CD4-positive, alpha-beta T cell treated with Interleukin-10 for 1 hour (primary cell): ENCODE results near the gene SCN1A.
"Not testable (repeated sequence)": the region's sequence is repeated elsewhere in the genome, so short reads cannot be mapped to it uniquely, and the experiment has no call there.

Source experiments
- DNase-seq: peaks from one replicate; pipeline ENCODE4 v3.0.0-alpha.2; 2020

SCN1A gene

DNA sequence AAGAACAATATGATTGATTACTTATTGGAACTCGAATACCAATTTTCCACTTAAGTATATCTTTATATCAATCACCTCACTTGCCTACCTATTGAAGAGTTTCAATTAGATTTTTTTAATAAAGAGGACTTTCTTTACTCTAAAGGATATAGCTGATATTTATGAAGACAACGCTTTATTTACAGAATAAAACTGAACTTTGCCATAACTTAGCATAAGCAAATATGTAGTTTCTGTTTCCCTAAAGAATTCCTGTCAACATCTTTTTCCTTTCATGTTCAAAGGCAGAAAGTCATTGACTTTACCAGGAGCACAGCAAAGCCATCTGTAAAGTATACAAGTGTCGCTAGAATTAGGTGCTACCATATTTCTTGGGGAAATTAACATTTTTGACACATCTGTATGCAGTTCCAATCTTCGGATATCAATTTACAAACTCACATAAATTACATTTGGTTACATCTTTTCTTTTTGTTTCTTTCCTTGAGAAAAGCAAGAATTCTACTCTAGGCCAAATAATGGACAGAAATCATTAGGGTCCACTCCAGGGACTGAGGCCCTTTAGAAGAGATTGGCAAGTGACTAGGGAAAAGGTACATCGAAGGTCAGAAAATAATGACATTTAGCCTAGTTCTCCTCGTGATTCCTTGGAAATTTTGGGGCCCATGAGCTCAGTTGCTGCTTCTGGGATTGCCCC, 7.5 kb upstream of the SCN1A start:
- no peak for DNase-seq

DNA sequence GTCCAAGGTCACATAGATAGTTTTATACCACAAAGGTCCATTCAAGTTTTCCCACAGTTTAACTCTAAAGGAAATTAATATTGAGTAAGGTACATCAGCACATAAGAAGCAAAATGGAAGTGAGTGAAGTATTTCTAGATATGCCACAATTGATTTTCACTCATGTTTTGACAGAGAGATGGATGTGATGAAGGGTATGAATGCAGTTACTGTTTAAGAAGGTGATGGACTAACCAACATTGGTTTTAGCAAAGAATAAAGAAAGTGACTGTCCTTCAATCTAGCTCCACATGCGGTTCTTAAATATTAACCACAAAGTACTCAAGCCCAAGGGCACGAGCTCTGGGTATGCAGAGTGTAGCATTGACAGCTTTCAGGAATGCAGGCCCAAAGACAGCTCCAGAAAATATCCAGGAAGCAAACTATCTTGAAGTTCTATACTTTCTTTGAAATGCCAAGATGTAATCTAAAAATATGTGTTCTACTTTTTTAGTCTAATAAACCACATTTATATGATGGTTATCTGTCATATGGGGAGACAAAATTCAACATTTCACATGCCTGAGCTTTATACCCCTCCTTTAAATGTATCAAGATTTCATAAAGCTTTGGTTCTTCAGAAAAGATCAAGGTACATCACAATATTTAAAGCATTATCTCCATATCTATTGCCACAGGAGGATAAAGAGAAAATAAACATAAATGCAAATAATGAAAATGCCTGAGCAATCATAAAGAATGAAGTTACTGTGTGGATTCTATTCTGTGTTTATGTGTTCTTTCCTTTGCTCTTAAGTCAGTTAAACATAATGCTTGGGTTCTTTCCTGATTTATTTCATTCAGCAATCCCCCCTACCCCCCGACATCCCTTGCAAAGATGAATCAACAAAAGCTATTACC, 6.7 kb upstream of the SCN1A start:
- no peak for DNase-seq

DNA sequence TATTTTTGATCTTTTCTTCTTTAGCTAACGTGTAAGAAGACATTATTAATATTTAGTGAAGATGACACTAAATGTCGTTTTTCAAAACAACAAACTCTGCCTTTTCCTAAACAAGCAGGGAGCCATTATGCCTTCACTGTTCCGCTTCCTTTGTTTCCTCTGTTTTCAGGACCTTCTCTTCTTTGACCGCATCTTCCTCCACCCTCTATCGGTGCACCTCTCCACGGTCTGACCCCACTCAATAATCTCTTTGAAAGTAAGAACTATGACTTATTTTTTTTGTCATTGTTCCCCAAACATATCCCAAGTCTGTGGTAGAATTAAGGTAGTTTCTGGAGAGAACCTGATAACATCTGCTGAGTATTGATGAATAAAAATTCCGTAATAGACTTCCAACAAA, 5.8 kb upstream of the SCN1A start:
- DNase-seq: no peak

DNA sequence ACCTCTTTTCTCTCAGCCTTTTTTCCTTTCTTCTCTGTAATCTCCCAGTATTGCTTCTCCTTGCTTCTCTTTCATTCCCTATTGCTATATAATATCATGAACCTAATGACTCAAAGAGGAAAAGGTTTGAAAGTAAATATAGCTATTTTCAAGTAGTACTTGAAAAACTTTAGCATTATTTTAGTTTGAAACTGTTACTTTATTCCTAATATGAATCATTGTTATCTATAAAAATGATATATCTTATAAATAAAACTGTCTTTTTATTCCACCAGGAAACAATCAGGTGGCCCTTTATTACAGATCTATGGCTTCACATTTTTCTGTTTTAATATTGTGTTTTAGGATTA, 311 bp upstream of the SCN1A start:
- DNase-seq: no peak

DNA sequence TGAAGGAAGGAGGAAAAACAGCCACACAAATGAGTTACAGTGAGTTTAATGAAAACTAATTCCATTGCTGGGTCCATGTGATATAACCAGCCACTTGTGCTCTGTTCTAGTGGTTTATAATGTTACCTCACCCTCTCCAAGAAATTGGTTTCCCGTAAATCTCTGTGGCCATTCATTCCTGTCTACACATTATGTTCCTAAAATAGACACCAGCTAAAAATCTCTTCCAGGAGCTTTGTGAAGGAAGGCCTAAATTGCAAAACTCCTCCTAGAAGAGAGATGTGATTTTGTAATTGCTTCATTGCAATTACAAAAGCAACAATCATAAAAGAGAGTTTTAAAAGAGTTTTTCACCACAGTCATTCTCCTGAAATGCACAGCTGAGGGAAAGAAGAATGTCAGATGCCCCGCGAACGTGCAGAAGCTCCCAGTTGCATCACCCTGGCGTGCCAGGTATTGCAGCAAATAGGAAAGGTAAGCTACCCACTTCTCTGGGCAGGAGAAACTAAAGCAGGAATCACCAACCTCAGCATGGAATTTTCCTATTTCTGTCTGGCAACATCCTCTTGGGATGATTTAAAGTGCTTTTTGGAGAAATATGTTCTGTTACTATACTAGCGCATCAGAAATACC, 1.7 kb downstream of the SCN1A start:
- DNase-seq: no peak

DNA sequence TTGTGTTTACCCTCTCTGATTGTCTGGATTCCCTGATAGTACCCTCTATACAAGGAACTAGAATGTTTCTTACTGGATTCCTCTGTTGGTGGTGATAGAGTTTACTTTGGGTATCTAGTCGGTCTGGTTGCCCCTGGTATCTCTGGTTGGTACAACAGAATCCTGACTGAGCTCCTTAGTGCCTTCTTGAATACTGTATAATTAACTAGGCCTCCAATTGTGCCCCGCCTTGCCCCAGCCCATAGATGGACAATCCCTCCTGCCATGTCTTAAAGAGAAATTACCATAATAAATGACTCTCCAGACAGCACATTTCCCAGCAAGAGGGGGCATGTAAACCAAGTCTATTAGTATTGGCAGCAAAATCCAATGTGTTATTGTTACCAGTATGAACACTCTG, 2.3 kb downstream of the SCN1A start:
- no peak for DNase-seq

DNA sequence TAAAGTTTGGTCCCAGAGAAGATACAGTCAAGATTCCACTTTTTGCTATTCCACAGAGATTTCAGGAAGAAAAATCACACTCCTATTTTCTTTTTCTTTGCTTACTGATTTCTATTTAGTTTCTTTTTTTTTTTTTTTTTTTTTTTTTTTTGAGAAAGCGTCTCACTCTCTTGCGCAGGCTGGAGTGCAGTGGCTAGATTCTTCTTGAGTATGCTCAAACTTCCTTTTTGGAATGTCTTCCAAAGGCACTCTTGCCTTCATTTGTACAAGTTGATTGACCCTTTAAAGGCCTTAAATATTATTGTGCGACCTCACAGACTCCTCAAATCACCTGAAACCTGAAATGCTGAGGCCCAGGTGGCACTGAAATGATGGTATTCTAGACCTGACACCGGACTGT, 9.6 kb downstream of the SCN1A start:
- DNase-seq: no peak

DNA sequence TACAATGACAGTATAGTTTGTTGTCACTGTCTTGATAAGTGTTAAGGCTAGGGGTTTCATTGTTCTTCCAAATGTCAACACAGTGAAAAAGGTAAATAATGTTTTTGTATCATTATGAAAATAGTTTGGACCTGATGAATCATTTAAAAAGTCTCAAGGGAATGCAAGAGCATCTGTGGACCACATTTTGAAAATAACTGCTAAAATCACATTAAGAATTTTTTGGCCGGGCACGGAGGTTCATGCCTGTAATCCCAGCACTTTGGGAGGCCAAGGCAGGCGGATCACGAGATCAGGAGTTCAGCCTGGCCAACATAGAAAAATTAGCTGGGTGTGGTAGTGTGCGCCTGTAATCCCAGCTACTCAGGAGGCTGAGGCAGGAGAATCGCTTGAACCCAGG, 10.3 kb downstream of the SCN1A start:
- no peak for DNase-seq

DNA sequence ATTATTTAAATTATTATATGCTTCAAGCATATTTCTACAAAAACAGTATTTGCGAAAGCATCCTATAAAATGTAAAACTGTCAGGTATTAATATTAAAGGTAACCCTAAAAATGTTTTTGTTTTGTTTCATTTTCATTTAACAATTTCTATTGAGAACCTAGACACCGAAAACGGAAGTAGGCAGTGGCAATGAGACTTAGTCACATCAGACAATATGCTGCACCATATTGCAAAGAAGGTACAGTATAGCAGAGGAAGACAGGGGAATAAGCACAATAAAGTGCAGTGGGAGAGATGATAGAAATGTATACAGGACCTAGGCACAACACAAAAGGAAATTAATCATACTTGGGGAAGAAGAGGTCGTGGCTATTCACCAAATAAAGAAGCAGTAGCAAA, 12.2 kb downstream of the SCN1A start:
- no peak for DNase-seq

DNA sequence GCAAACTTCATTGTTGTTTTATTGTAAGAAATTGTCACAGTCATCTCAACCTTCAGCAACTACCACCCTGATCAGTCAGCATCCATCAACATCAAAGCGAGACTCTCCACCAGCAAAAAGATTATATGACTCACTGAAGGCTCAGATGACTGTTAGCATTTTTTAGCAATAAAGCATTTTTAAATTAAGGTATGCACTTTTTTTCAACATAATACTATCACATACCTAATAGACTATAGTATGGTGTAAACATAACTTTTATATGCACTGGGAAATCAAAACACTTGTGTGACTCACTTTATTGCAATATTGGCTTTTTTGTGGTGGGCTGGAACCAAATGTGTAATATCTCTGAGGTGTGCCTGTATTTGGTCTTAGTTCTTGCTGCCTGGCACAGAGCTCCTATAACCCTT, 15.6 kb downstream of the SCN1A start:
- DNase-seq: no peak

DNA sequence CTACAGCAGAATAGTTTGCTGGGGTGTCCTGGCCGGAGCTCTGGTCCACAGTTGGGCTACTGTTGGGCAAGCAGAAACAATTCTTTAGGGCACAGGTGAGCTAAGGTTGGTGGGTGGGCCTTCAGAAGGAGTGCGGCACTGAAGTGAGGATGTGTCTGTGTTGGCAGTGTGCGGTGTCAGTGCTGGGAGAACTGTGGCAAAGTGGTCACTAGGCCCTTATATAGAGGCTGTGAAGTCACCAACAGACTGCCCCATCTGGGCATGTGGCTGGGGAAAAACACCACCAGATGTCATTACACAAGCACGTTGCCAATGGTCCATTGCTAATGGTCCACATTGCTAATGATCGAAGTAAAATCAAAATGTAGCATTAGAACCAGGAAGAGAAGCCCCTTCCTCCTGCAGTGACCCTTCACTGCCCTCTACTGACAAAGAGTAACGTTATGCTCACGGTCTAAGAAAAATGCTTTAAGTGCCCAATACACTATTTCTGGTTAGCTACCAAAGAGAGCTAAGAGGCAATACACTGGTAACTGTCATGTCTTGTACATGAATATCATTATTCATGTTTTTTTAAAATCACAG, 21.3 kb downstream of the SCN1A start:
- no peak for DNase-seq

DNA sequence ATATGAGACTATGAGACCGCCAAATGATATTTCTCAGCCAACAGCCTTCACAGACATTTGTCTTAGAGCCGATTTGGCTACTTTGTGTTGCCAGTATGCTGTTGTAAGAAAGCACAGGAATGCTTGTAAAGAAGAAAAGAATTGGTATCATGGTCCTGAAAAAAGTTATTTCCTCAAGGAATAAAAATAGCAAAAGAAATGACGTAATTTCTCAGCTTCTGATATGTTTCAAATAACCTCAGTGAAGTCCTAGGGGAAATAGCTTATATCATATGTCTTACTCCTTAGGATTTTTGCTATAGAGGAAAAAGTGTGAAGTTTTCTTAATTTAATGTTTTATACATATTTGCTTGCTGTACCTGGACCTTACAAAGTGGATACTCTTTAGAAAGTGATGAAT, 23.0 kb downstream of the SCN1A start:
- DNase-seq: no peak

DNA sequence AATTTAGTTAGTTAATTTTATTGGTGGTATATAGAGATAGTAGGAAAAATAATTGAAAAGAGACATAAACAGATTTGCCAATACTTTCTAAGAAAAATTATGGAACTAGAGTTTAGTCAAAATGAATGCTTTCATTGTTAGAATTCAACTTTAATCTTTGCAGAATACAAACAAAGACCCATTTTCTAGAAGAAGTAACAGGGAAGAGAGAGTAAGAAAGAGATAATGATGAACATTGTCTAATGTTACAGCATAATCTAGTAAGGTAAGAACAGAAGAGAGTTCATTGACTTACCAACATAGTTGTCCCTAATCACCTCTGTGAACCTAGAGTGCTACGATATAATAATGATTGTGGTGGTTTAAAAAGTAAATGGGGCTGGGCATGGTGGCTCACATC, 23.7 kb downstream of the SCN1A start:
- no peak for DNase-seq

DNA sequence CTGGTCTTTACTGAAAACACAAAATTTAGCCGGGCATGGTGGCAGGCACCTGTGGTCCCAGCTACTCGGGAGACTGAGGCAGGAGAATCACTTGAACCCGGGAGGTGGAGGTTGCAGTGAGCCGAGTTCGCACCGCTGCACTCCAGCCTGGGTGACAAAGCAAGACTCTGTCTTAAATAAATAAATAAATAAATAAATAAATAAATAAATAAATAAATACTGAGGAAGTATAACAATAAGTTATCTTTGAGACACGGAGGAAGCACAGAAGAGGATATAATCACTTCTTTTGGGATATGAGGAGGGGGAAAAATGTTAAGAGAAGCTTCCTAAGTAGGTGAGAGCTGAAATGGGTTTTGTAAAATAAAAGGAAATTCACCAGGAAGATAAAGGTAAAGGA, 24.5 kb downstream of the SCN1A start:
- DNase-seq: not testable (repeated sequence)

DNA sequence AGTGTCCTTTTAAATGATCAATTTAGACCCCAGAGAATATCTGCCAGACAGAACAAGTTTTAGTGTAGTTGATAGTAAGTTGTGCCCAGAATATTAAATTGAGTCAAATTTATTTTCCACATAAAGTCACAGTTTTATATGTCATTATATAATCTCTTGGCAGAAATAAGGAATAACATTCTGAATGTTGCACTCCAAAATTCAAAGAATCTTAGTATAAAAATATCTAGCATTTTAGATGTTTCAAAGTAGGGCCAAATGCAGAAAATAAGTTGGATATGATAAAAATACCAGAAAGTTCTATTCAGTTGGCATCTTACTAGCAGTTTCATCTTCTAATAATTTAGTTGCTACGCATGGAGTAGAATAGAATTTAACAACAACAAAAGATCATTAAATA, 33.5 kb downstream of the SCN1A start:
- no peak for DNase-seq

DNA sequence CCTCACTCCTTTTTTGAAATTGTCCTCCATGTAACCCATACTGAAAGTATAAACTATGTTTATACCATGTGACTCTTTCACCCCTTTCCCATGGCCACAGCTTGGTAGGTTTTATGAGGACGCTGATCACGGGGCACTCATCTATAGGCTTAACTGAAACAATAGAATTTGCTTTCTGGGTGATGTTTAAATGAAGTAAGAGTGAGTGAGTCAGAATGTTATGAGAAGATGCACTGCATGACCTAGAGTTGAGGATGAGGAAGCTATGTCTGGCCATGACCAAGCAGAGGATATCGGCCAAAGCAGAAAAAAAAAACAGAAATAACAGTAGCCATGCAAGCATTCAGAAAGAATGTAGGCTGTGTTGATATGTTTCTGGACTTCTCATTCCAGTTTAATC, 34.9 kb downstream of the SCN1A start:
- DNase-seq: no peak

DNA sequence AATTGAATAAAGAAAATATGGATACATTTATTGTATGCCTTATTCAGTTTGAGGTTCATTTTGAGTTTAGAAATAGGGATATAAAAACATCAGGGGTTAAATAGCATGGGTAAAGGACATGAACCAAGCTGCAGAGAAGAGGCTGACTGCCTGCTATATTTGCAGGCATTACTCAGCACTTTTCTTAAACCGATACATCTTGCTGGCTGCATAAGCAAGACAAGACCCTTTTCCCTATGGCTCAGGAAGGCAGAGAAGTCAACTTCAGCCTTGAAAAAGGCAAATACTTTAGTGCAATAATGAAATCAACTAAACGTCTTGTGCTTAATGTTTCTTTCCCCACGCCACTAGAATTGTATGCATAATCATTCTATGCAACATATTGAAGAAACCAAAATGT, 36.4 kb downstream of the SCN1A start:
- DNase-seq: no peak

DNA sequence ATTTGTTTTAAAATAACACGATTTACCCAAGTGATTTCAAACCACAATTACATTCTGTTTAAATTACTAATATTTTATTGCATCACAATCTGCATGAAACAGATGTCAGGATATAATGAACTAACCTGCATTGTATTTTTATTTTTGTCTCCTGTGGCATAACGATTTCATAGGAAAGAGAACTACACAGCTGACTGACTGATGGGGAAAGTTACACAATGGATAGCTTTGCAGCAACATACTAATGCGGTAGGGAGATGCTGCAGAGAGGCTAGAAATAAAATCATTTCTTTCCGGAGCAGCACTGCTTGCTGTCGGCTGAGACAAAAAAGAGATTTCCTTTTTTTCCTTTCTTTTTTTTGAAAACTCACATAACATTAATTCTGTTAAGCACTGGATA, 36.9 kb downstream of the SCN1A start:
- no peak for DNase-seq

DNA sequence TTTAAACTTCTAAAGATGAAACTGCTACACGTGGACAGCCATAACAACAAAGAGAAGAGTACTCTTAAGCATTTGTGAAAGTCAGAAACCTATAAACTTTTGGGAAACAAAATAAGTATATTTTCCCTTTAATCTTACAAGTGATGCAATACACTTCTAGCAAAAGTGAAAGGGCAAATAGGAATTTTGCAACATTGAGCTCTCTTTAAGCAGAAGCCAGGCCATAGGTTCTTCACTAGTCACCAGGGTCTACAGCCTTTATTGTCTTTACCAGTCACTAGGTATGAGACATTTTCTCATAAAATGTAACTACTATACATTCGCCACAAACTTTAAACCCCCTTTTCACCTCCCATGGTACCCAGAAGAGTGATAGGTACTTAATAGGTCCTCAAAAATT, 37.5 kb downstream of the SCN1A start:
- no peak for DNase-seq

DNA sequence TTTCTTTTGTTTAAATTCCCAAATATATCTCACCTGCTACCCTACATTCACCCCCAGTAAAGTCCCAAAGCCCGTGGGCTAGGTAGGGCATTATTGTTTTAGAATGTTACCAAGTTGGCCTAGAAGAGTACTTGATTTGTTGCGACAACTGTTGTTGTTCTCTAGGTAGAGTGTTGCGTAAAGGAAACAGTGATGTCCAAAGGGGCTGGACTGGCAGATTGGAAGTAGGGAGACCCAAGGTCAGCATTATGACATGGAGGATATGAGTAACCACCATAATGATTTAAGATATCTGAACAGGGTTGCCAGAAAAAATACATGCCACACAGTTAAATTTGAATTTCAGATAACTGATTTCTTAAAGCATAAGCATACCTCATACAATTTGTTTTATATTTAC, 39.2 kb downstream of the SCN1A start:
- DNase-seq: no peak

DNA sequence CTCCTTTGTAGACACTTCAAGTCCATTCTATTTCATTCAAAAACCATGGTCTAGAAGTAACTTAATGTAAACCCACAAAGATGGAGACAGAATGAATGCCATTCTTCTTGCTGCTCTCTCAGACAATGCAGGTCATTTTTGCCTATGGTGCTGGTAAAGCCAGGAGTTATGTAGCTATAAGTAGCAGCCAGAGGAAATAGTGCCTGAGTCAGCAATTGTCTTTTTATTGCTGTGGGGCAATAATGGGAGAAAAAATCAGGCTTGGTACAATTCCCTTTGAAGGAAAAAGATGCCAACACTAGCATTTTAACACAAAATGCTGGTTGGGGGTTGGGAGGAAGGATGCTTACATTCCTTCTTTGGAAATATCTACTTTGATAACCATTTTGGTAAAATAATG, 43.5 kb downstream of the SCN1A start:
- DNase-seq: no peak

DNA sequence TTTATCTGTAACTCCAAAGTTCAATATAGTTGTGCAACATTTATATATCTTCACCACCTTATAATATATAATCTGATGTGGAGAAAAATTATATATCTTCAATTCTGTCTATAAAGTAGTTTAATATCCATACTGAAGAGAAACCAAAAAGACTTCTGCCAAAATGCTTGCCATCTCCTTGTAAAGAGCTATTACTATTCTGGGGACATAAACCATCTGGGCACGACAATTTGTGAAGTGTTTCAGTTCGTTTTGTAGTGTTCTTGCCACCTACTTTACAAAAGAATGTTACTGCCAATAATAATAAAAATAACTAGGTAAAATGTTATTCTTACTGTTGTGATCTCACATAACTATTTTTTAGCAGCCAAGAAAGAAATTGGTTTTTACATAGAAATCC, 45.1 kb downstream of the SCN1A start:
- DNase-seq: no peak

DNA sequence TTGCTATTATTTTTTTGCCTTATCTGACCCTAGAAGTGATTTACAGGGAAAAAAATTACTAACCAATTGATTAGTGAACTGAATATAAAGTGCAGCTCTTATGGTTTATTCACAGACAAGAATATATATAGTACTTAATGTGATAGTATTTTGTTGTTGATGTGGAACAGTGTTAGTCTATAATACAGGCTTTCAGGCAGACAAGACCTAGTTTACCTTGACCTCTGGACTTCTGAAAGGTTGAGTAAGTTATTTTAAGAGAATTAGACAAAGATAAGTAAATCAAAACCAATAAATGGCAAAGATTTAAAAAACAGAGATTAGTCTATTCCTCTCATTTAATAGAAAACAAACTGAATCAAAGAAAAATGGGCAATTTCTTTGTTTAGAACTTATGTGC, 46.0 kb downstream of the SCN1A start:
- no peak for DNase-seq

DNA sequence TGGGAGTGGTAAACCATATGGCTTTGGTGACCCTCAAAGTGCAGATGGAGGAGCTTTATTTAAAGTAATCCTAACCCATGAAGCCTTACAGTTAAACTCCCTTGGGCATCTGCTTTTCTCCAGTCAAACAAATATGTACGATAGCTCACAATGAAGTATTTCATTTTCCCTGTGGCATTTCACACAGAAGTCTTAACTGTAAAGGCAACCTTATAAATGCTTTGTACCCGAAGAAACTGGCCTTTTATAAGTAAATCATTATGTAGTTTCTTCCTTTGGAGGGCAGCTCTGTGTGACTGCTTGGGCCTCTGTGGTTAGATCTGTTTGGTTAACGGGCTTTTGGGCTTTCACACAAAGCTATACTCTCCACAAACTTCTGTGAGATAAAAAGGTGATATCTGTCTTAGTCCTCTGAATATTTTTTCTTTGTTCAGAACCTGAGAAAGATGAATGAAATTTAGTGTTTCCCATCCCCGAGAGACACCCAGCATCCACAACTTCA, 46.6 kb downstream of the SCN1A start:
- DNase-seq: no peak
